GM21528 (cell line): Measurements from ENCODE around the gene INTS4.
"Not testable (repeated sequence)": the region's sequence is repeated elsewhere in the genome, so short reads cannot be mapped to it uniquely, and the experiment has no call there.

Experiments used
- ATAC-seq: cut with Tn5 transposase; IDR thresholded peaks from one replicate; pipeline ENCODE4 v1.9.1; 2021; ENCODE audit warnings: mild to moderate bottlenecking, moderate library complexity; ENCODE audit not compliant: unreplicated experiment, low FRiP score

INTS4 gene

DNA sequence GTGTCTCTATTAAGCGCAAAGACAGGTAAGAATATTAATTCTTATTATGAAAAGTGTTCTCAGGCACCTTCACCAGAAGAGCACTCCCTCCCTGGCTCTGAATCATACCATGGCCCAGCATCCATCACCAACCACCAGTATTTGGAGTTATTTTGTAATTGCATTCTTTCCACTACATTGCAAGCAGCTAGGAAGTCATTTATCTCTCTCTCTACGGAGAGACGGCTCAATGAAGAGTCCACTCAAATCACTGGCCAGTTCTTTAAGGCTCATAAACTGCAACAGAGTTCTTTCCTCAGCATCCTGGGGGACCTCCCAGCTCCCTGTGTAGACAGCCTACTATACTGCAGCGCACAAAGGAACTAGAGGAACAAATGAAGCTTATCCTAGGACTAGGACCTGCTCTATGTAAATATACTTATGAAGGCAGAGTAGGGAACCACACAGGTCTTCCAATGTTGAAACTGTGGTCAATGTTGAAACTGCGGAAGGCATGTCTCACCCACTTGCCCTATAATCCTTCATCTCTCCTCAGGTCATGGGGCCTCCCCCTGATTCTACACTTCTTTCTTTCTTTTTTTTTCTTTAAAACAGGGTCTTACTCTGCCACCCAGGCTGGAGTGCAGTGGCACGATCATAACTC, 110.2 kb downstream of the INTS4 start:
- no peak for ATAC-seq

- ATAC-seq = no peak
Observed at GRCh38 chr11:77883775-77884174, 110.7 kb downstream of the INTS4 start.

- ATAC-seq = no peak
Observed at GRCh38 chr11:77882396-77882795, 112.1 kb downstream of the INTS4 start.

DNA sequence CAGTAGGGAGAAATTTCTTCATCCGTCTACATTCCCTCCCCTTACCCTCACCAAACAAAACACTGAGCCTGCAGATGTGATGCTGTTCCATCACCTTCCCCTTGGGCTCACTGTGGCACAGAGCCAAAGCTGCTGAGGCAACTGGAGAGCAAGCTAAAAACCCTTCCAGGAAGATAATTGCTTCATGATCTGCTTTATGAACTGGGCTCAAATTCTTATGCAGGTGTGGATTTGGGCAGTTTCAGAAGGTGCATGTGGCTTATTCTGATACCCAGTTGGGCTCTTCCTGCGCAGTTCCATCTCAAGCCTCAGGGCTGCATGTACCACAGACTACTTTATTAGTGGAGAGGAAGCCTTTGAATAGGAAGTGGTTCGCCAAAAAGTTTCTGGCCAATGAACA, 115.2 kb downstream of the INTS4 start:
- ATAC-seq = peak; percentile 86

GRCh38 chr11:77878247-77878646, 116.2 kb downstream of the INTS4 start:
- not testable (repeated sequence) for ATAC-seq

DNA sequence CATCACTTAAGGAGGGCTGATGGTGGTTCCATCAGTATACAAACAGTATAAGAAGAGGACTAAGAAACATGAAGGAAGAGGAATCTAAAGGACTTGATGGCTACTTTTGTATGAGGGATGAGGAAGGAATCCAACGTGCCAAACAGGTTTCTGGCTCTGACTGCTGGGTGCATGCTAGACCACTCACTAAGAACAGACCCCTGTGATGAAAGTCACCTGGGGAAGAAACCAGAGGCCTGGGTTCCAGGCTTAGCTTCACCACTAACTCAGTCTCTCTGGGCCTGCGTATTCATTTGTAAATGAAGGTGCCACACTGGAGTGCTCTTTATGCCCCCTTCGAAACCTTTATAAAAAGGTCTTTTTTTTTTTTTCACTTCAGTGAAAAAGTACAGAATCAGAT, 118.4 kb downstream of the INTS4 start:
- ATAC-seq = no peak

- no peak for ATAC-seq
Observed at GRCh38 chr11:77874206-77874605, 120.3 kb downstream of the INTS4 start.

DNA sequence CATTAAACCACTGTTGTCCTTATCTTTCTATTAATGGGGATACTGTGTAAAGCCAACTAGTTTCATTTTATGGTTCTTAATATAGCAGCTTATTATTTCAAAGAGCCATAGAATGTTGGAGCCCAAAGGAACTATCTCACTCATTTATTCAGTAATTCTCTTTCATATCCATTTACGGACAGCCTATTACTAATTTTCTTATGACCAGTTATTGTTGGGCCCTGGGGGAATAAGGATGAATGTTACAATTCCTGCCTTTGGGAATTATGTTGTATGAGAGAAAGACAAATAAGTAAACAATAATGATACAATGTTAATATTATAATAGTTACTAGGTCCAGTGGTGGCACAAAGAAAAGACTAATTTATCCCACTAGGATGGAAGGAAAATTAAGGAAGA, 121.1 kb downstream of the INTS4 start:
- no peak for ATAC-seq

GRCh38 chr11:77871855-77872254, 122.6 kb downstream of the INTS4 start:
- ATAC-seq = no peak

- no peak for ATAC-seq
Observed at GRCh38 chr11:77868744-77869143, 125.7 kb downstream of the INTS4 start.

DNA sequence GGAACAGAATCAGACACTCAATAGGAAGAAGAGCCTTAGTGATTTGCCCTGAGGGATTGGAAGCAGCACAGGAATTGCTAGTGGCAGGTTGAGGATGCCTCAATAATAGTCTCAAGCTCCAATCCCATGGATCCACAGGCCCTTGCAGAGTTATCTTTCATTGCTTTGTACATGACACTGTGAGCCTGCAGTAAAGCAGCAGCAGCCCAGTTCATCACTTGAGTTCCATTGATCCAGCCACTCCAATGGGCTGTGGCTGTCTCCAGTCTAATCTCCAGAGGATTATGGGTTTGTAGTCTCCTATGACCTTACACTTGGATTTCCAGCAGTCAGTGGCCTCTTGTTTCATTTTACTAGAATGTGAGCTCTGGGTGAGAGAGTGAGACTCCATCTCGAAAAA, 128.1 kb downstream of the INTS4 start:
- no peak for ATAC-seq

DNA sequence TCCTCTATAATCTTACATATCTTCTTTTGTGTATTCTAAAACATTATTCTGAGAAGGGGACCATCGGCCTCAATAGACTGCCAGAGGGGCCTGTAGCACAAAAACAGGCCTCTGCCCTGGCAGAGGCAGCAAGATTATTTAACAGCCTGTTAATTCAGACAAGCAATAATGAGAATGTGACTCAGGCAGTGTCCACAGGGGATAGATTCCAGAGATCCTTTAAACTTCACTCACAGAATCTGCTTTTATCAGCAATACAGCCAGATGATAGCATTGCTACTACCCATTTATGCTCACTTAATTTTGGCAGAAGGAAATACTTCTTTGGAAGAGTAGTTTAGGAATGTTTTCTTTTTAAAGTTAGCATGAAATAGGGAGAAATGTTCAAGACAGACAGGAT, 128.7 kb downstream of the INTS4 start:
- no peak for ATAC-seq

GRCh38 chr11:77861444-77861843, 133.0 kb downstream of the INTS4 start:
- not testable (repeated sequence) for ATAC-seq

DNA sequence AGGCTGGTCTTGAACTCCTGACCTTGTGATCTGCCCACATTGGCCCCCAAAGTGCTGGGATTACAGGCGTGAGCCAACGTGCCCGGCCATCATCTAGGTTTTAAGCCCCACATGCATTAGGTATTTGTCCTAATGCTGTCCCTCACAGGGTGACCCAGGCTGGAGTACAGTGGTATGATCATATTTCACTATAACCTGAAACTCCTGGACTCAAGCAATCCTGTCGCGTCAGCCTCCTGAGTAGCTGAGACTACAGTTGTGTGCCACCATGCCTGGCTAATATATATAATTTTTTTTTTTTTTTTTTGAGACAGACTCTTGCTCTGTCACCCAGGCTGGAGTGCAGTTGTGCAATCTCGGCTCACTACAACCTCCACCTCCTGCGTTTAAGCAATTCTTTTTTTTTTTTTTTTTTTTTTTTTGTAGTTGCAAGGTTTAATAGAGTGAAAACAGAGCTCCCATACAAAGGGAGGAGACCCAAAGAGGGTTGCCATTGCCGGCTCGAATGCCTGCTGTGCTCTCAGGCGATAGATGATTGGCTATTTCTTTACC, 136.5 kb downstream of the INTS4 start:
- not testable (repeated sequence) for ATAC-seq

DNA sequence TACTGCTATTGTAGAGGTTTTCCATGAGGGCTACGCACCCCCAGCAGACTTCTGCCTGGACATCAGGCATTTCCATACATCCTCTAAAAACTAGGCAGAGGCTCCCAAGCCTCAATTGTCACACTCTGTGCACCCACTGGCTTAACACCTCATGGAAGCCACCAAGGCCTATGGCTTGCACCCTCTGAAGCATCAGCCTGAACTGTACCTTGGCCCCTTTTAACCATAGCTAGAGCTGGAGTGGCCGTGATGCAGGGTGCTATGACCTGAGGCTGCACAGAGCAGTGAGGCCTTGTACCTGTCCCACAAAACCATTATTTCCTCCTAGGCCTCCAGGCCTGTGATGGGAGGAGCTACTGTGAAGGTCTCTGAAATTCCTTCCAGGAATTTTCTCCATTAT, 139.6 kb downstream of the INTS4 start:
- ATAC-seq = no peak

DNA sequence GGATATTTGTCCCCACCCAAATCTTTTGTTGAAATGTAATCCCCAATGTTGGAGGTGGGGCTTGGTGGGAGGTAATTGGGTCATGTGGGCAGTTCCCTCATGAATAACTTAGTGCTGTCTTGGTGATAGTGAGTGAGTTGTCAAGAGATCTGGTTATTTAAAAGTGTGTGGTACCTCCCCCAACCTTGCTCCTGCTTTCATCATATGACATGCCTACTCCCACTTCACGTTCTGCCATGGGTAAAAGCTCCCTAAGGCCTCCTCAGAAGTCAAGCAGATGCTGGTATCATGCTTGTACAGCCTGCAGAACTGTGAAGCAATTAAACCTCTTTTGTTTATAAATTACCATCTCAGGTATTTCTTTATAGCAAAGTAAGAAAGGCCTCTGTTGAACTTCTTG, 143.0 kb downstream of the INTS4 start:
- ATAC-seq = no peak

DNA sequence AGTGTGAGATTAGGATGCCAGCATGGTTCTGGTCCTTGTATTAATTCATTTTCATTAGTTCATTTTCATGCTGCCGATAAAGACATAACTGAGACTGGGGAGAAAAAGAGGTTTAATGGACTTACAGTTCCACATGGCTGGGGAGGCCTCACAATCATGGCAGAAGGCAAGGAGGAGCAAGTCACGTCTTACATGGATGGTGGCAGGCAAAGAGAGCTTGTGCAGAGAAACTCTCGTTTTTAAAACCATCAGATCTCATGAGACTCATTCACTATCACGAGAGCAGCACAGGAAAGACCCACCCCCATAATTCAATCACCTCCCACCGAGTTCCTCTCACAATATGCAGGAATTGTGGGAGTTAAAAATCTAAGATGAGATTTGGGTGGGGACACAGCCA, 150.8 kb downstream of the INTS4 start:
- not testable (repeated sequence) for ATAC-seq

DNA sequence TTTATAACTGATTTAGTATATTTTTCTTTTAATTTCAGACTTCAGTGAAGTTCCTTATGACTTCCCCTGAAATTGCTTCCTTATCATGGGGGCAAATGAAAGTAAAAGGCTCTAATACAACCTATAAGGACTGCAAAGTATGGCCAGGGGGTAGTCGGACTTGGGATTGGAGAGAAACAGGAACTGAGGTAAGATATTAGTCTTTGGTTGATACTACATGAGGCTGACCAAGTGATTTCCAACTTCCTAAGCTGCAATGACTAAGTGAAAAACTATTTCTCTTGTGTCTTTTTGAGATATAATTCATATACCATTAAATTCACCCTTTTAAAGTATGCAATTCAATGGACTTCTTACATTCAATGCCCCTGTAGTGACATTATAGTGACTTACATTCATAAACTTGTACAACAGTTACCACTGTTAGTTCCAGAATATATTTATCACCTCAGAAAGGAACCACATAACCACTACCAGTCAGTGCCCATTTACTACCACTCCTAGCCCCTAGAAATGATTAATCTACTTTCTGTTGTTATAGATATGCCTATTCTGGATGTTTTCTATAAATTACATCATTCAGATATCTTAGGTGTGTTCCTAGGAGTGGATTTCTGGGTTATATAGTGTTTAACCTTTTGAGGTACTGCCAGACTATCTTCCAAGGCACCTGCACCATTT, 151.9 kb downstream of the INTS4 start:
- no peak for ATAC-seq

DNA sequence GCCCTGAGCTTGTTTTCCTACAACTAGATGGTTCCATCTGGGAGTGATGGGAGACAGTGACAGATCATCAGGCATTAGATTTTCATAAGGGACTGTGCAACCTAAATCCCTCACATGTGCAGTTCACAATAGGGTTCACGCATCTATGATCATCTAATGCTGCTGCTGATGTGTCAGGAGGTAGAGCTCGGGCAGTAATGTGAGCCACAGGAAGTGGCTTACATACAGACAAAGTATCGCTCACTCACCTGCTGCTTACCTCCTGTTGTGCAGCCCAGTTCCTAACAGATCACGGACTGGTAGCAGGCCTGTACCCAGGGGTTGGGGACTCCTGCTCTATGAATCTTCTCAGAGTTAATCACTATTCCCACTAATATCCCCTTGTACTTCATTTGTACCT, 161.2 kb downstream of the INTS4 start:
- no peak for ATAC-seq

DNA sequence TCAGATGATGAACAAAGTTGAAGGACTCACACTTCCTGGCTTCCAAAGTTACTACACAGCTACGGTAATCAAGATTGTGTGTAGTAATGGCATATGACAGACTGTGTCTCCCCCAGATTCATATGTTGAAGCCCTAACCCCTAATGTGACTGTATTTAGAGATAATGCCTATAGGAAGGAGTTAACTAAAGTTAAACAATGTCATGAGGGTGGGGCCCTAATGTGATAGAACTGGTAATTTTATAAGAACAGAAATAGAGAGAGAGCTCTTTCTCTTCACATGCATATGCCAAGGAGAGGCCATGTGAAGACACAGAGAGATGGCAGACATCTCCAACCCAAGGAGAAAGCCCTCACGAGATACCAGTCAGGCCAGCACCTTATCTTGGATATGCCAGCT, 165.5 kb downstream of the INTS4 start:
- ATAC-seq = no peak
